Measurements from ENCODE around the gene CDK17.
A peak's percentile ranks its signal among the peaks of the same experiment; 100 is the strongest.

The CDK17 gene

DNA sequence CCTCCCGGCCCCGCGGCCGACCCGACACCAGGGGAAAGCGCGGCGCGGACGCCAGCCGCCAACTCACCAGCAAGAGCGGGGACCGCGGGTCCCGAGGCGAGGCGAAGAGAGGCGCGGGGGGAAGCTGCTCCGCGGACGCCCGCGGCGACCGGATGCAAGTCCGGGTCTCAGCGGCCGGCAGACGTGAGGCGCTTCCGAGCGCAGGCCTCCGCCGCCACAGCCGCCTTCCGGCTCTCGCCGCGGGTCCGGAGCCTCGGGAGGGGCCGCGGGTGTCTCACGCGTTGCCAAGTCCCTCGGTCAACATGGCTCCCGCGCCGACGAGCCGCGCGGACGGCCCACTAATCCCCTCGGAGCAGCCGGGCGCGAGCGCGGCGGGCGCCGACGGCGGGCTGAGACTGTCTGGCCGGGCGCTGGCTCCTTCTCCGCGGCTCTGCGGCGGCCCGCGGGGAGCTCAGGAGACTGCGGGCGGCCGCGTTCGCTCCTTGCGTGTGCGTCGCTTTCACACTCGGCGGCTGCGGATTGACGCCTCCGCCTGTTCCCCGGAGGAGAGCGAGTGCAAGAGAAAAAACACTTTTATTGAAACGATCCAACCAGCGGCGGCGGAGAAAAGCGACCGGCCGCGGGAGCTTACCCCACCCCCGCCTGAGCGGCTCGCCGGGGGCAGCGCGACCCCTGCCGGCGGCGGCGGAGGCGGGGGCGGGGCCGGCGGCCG is at the start of gene CDK17:
Gene CDK17 (minus strand): TSS at position 521 of the 712 bp plus-strand sequence. CDS start 65,603 bp downstream, outside the sequence.
- peak within 1 kb of the TSS; percentile 99 for H3K27ac ChIP-seq
- TF ChIP-seq, protein P1, sequence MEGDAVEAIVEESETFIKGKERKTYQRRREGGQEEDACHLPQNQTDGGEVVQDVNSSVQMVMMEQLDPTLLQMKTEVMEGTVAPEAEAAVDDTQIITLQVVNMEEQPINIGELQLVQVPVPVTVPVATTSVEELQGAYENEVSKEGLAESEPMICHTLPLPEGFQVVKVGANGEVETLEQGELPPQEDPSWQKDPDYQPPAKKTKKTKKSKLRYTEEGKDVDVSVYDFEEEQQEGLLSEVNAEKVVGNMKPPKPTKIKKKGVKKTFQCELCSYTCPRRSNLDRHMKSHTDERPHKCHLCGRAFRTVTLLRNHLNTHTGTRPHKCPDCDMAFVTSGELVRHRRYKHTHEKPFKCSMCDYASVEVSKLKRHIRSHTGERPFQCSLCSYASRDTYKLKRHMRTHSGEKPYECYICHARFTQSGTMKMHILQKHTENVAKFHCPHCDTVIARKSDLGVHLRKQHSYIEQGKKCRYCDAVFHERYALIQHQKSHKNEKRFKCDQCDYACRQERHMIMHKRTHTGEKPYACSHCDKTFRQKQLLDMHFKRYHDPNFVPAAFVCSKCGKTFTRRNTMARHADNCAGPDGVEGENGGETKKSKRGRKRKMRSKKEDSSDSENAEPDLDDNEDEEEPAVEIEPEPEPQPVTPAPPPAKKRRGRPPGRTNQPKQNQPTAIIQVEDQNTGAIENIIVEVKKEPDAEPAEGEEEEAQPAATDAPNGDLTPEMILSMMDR (IDR thresholded peaks at IDR 0.05), result peak; percentile 96
- no peak for TF ChIP-seq ZFX (IDR thresholded peaks at IDR 0.05; ENCODE audit: borderline replicate concordance)

GRCh38 chr12:96448300-96448699 is 48.1 kb upstream of the CDK17 start:
- no peak for TF ChIP-seq ZFX (IDR thresholded peaks at IDR 0.05; ENCODE audit: borderline replicate concordance)
- TF ChIP-seq, protein P1 (IDR thresholded peaks at IDR 0.05), result no peak
- H3K27ac ChIP-seq, result no peak overlapping the region

DNA sequence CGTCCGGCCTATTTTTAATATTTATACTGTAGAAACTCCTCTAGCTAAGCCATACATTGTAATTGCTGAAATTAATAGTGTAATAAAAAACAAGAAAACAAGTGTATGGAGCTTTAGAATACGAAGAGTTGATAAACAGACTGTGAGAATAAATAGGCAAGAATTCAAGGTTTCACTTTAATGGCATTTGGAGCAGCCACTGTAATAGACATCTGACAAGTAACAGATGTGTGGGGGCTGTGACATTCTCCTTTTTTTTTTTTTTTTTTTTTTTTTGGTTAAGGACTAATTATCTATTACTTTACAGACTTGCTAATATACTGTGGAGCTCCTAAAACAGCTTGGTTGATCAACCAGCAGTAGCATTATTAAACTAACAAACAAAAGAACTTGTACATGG is 47.0 kb upstream of the CDK17 start:
- TF ChIP-seq ZFX (IDR thresholded peaks at IDR 0.05; ENCODE audit: borderline replicate concordance), result no peak
- TF ChIP-seq, protein P1 (IDR thresholded peaks at IDR 0.05), result no peak
- no peak overlapping the region for H3K27ac ChIP-seq

DNA sequence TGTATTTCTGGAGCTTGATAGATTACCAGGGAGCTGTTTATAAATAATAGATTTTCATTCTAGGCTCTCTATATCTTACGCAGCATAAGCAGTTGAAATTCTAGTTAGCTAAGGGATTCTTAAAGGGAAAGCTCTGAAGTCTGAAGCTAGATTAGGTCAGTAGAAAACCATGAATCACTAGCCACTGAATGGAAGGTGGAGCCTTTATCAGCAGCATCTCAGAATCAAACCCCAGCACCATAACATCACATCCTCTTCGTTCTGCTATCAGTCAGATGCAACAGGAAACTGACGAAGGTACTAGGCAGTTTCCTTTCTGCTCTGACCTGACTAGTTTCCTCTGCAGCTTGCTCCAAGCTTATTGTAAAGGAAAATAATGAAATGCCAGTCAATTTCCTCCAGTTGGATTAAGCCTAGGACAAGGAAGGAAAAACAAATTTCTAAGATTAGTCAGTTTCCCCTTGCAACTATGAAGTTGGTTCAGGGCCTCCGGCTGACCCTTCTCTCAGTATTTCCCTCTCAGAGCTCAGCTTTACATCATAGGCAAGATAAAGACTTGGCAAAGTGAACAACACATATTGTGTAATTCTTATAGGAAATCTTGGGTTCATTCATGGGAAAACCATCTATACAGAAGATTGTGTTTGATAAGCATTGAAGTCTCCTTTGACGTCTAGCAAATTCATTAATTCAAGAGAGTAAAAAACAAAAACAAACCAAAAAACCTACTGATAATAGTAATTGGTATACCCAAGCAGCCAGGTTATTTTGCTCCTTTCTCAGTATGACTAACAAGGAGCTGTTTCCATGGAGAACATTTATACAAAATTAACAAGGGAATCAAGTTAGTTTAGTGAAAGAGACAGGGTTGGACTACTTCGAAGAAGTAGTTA is 45.7 kb upstream of the CDK17 start:
- no peak for TF ChIP-seq ZFX (IDR thresholded peaks at IDR 0.05; ENCODE audit: borderline replicate concordance)
- TF ChIP-seq, protein P1 (IDR thresholded peaks at IDR 0.05), result no peak
- no peak overlapping the region for H3K27ac ChIP-seq

- TF ChIP-seq, protein P1 (IDR thresholded peaks at IDR 0.05), result no peak
- no peak for TF ChIP-seq ZFX (IDR thresholded peaks at IDR 0.05; ENCODE audit: borderline replicate concordance)
- no peak overlapping the region for H3K27ac ChIP-seq
Measured at GRCh38 chr12:96444399-96444798, 44.2 kb upstream of the CDK17 start.

DNA sequence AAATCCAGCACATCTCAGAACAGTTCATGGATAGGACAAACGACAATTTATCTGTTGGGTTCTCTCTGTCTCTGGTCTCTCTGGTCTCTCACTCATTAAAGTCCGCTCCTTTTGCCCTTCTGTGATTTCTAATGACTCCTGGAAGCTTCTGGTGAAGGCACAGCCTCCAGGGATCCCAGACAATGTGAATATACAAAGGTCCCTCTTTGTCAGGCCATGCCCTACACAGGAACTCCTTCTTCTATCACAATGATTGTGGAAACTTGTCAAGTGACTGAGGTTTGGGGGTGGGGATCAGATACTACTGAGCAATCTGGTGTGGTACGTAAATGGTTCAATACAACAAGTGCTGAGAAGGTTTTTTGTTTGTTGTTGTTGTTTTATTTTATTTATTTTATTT is 42.7 kb upstream of the CDK17 start:
- no peak overlapping the region for H3K27ac ChIP-seq
- no peak for TF ChIP-seq ZFX (IDR thresholded peaks at IDR 0.05; ENCODE audit: borderline replicate concordance)
- TF ChIP-seq, protein P1 (IDR thresholded peaks at IDR 0.05), result no peak

GRCh38 chr12:96441816-96442215 is 41.6 kb upstream of the CDK17 start:
- H3K27ac ChIP-seq, result no peak overlapping the region
- TF ChIP-seq ZFX (IDR thresholded peaks at IDR 0.05; ENCODE audit: borderline replicate concordance), result no peak
- TF ChIP-seq, protein P1 (IDR thresholded peaks at IDR 0.05), result no peak
